ENCODE measurements around the gene MRPS14. TPM values are rescaled to one million over a fixed set of nuclear protein-coding genes. Genes with fewer than 3 reads are reported as not detected.

The MRPS14 gene
- total and polyA plus RNA-seq, 9 of the 15 experiments (the other 6 are each of a cell fraction or from before 2014, with no cell fraction given): 38.1 to 231 (median 54.9) TPM

DNA sequence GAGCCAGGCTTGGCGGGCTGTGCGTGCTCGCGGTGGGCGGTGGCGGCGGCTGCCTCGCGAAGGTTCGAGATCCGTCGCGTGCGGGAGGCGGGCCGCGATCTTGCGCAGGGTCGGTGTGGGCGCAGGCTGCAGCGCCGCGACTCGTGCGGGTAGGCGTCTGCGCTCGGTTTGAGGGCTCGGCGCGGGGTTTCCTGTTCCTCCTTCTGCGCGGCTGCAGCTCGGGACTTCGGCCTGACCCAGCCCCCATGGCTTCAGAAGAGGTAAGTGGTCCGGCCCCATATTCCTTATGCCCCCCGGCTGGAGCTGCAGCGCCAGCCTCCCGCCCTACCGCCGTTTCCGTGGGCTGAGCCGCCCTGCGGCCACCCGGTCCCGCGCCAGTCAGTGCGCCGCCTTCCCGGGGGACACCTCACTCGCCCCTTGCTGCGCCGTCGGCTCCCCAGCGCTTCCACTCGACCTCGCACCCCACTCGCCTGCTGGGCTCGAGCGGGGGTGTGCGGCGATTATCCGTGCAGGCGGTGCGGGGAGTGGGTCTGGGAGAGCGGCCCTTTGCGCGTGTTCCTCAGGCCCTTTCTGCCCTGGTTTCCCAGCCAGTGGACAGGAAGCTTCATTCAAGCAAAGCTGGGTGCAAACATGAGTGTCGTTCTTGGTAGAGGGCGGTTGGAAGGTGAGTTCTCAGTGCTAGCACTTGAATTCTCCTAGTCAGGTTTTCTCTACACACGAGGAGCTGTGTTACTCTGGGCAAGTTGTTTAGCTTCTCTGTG is 23.1 kb downstream of the MRPS14 start, which contains the start of gene CACYBP (continued):
- TF ChIP-seq REST (IDR thresholded peaks at IDR 0.05; ENCODE audit: borderline replicate concordance) (no peak; the same call in 1 of the 2 replicates), REST (CRISPR knock-in tag; IDR thresholded peaks at IDR 0.05; ENCODE audit: low read depth) (peak; percentile 76), ZZZ3 (IDR thresholded peaks at IDR 0.05) (no peak), CTBP1 (IDR thresholded peaks at IDR 0.05; ENCODE audit: borderline replicate concordance) (peak; percentile 52), GATAD2A (IDR thresholded peaks at IDR 0.05) (peak; percentile 58; the same call in 1 of the 2 replicates), ARID4B (CRISPR knock-in tag; IDR thresholded peaks at IDR 0.05) (0 out of 2 replicates have a peak, but pooled peaks have one; percentile 68), GTF2F1 (IDR thresholded peaks at IDR 0.05; ENCODE audit: low read depth, low read length) (peak; percentile 66; the same call in 1 of the 2 replicates), HCFC1 (IDR thresholded peaks at IDR 0.05; ENCODE audit: low read depth, low read length) (peak; percentile 7; the same call in 1 of the 2 replicates), PHTF2 (CRISPR knock-in tag; IDR thresholded peaks at IDR 0.05) (0 out of 2 replicates have a peak, but pooled peaks have one; percentile 3)
- TF ChIP-seq, protein P1, sequence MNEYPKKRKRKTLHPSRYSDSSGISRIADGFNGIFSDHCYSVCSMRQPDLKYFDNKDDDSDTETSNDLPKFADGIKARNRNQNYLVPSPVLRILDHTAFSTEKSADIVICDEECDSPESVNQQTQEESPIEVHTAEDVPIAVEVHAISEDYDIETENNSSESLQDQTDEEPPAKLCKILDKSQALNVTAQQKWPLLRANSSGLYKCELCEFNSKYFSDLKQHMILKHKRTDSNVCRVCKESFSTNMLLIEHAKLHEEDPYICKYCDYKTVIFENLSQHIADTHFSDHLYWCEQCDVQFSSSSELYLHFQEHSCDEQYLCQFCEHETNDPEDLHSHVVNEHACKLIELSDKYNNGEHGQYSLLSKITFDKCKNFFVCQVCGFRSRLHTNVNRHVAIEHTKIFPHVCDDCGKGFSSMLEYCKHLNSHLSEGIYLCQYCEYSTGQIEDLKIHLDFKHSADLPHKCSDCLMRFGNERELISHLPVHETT (CRISPR knock-in tag; conservative IDR thresholded peaks at IDR 0.05 in 1 of 2, IDR thresholded peaks at IDR 0.05 in 1 of 2): 0 out of 4 replicates have a peak, but pooled peaks of 1 of the 2 experiments have one; percentile 17
- TF ChIP-seq, protein P2, sequence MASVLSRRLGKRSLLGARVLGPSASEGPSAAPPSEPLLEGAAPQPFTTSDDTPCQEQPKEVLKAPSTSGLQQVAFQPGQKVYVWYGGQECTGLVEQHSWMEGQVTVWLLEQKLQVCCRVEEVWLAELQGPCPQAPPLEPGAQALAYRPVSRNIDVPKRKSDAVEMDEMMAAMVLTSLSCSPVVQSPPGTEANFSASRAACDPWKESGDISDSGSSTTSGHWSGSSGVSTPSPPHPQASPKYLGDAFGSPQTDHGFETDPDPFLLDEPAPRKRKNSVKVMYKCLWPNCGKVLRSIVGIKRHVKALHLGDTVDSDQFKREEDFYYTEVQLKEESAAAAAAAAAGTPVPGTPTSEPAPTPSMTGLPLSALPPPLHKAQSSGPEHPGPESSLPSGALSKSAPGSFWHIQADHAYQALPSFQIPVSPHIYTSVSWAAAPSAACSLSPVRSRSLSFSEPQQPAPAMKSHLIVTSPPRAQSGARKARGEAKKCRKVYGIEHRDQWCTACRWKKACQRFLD (CRISPR knock-in tag; IDR thresholded peaks at IDR 0.05): no peak

All from K562 (cell line).